HEK293 (cell line): ENCODE results near the gene PLCD4.

Experiments used
- CTCF ChIA-PET: fragments of 350-600 bp; formaldehyde crosslinking; extraction: SDS; loops from one replicate; lab custom pipeline; 2021; ENCODE audit warnings: antibody characterized with exemption; lab: Yijun Ruan, JAX
- POLR2A ChIA-PET: fragments of 300-600 bp; formaldehyde crosslinking; extraction: SDS; loops from one replicate; lab custom pipeline; 2020; ENCODE audit warnings: antibody characterized with exemption, inconsistent platforms; lab: Yijun Ruan, JAX
- H3K27ac ChIP-seq: fragments of 200-500 bp; sonication (Bioruptor generic); 2 replicates; pipeline ENCODE4 v1.5.1; 2014; ENCODE audit warnings: low read depth, low read length, control low read depth, inconsistent platforms; ENCODE audit errors: extremely low read depth
- H3K36me3 ChIP-seq, 2 experiments: fragments of 200-500 bp in 1 of 2; sonication (Bioruptor generic) in 1 of 2; 1 replicate in 1 of 2; 2 replicates in 1 of 2; pipeline ENCODE4 v1.5.1; 2014 to 2017; ENCODE audit warnings: inconsistent platforms in 2 of 2, low read length in 2 of 2; ENCODE audit not compliant: control insufficient read depth in 2 of 2, insufficient read depth in 1 of 2
- H3K4me1 ChIP-seq: fragments of 200-500 bp; sonication (Bioruptor generic); 2 replicates; pipeline ENCODE4 v1.5.1; 2014; ENCODE audit warnings: mild to moderate bottlenecking, low read length, inconsistent platforms; ENCODE audit not compliant: control insufficient read depth, insufficient read depth
- H3K4me3 ChIP-seq: 2 replicates; pipeline ENCODE4 v1.5.1; 2011; ENCODE audit warnings: low read depth, mild to moderate bottlenecking, control low read depth, low read length, moderate library complexity
- H3K9me3 ChIP-seq: fragments of 200-500 bp; sonication (Bioruptor generic); 2 replicates; pipeline ENCODE4 v1.5.1; 2014; ENCODE audit warnings: low read depth, low read length, inconsistent platforms; ENCODE audit not compliant: control insufficient read depth, insufficient read depth
- AEBP2 ChIP-seq: fragments of 450-650 bp; formaldehyde crosslinking; IDR thresholded peaks from 2 replicates; pipeline ENCODE4 v1.5.1; 2016; ENCODE audit warnings: missing biosample characterization, missing genetic modification characterization, borderline replicate concordance
- FEZF1 ChIP-seq: fragments of 450-650 bp; formaldehyde crosslinking; IDR thresholded peaks from 2 replicates; pipeline ENCODE4 v1.5.1; 2016; ENCODE audit warnings: missing biosample characterization, missing genetic modification characterization
- GLI4 ChIP-seq: fragments of 450-650 bp; formaldehyde crosslinking; IDR thresholded peaks from 2 replicates; pipeline ENCODE4 v1.5.1; 2016; ENCODE audit warnings: missing biosample characterization, missing genetic modification characterization
- GLIS1 ChIP-seq: fragments of 450-650 bp; formaldehyde crosslinking; IDR thresholded peaks from 2 replicates; pipeline ENCODE4 v1.5.1; 2016; ENCODE audit warnings: missing biosample characterization, missing genetic modification characterization
- PRDM10 ChIP-seq: fragments of 450-650 bp; formaldehyde crosslinking; IDR thresholded peaks from 2 replicates; pipeline ENCODE4 v1.5.1; 2016; ENCODE audit warnings: missing biosample characterization, missing genetic modification characterization
- SCRT2 ChIP-seq: fragments of 450-650 bp; formaldehyde crosslinking; IDR thresholded peaks from 2 replicates; pipeline ENCODE4 v1.5.1; 2016; ENCODE audit warnings: missing biosample characterization, missing genetic modification characterization
- ZBTB1 ChIP-seq: fragments of 450-650 bp; formaldehyde crosslinking; IDR thresholded peaks from 2 replicates; pipeline ENCODE4 v1.5.1; 2016; ENCODE audit warnings: missing biosample characterization, missing genetic modification characterization
- ZNF112 ChIP-seq: fragments of 450-650 bp; formaldehyde crosslinking; IDR thresholded peaks from 2 replicates; pipeline ENCODE4 v1.5.0; 2017; ENCODE audit warnings: missing biosample characterization, missing genetic modification characterization
- ZNF184 ChIP-seq: fragments of 450-650 bp; IDR thresholded peaks from 2 replicates; pipeline ENCODE4 v1.5.1; 2018; ENCODE audit warnings: missing biosample characterization, mild to moderate bottlenecking, missing genetic modification characterization
- ZNF239 ChIP-seq: fragments of 450-650 bp; formaldehyde crosslinking; IDR thresholded peaks from 2 replicates; pipeline ENCODE4 v1.5.1; 2016; ENCODE audit warnings: missing biosample characterization, missing genetic modification characterization
- ZNF266 ChIP-seq: fragments of 450-650 bp; formaldehyde crosslinking; IDR thresholded peaks from 2 replicates; pipeline ENCODE4 v1.5.1; 2016; ENCODE audit warnings: missing biosample characterization, missing genetic modification characterization, low read depth
- ZNF274 ChIP-seq, 2 experiments: fragments of 200-500 bp in 1 of 2; fragments of 450-650 bp in 1 of 2; sonication (Bioruptor generic) in 1 of 2; formaldehyde crosslinking in 1 of 2; IDR thresholded peaks; 2 replicates each; pipeline versions ENCODE4 v1.5.1 to v1.6.1; 2014 to 2016; ENCODE audit warnings: borderline replicate concordance in 1 of 2, inconsistent platforms in 1 of 2, low read length in 1 of 2, missing biosample characterization in 1 of 2, missing genetic modification characterization in 1 of 2
- ZNF629 ChIP-seq: fragments of 450-650 bp; formaldehyde crosslinking; IDR thresholded peaks from 2 replicates; pipeline ENCODE4 v1.5.1; 2017; ENCODE audit warnings: missing biosample characterization, missing genetic modification characterization
- ZNF645 ChIP-seq: fragments of 450-650 bp; formaldehyde crosslinking; IDR thresholded peaks from 2 replicates; pipeline ENCODE4; 2016; ENCODE audit warnings: missing biosample characterization, missing genetic modification characterization
- ZNF707 ChIP-seq: fragments of 450-650 bp; formaldehyde crosslinking; IDR thresholded peaks from 2 replicates; pipeline ENCODE4 v1.5.1; 2016; ENCODE audit warnings: missing biosample characterization, missing genetic modification characterization
- ZNF791 ChIP-seq: fragments of 450-650 bp; formaldehyde crosslinking; IDR thresholded peaks from 2 replicates; pipeline ENCODE4 v1.5.1; 2016; ENCODE audit warnings: missing biosample characterization, missing genetic modification characterization
- ZSCAN16 ChIP-seq: fragments of 450-650 bp; formaldehyde crosslinking; IDR thresholded peaks from 2 replicates; pipeline ENCODE4 v1.5.1; 2016; ENCODE audit warnings: missing biosample characterization, missing genetic modification characterization
- ZSCAN30 ChIP-seq: fragments of 450-650 bp; IDR thresholded peaks from 2 replicates; pipeline ENCODE4 v1.5.1; 2018; ENCODE audit warnings: missing biosample characterization, mild to moderate bottlenecking, missing genetic modification characterization, moderate library complexity
- TF ChIP-seq, protein P1 (sequence below): IDR thresholded peaks from 2 replicates; pipeline ENCODE4 v1.6.1; 2011; ENCODE audit warnings: mild to moderate bottlenecking, low read depth, low read length, borderline replicate concordance
- TF ChIP-seq, protein P2 (sequence below): fragments of 450-650 bp; formaldehyde crosslinking; IDR thresholded peaks from 2 replicates; pipeline ENCODE4 v1.5.0; 2017; ENCODE audit warnings: missing biosample characterization, missing genetic modification characterization, borderline replicate concordance

The PLCD4 gene

GRCh38 chr2:218648787-218649100 lies 41.0 kb downstream of the PLCD4 start:
- H3K4me3 ChIP-seq = no peak overlapping the region
- H3K36me3 ChIP-seq = peaks cover 49 to 99% of the 10 kb centered on the region in 2 experiments
- no peaks in the 10 kb centered on the region for H3K4me1 ChIP-seq
- no peak overlapping the region for H3K27ac ChIP-seq
- CTCF ChIA-PET = interaction anchor here (0.6 to 2.6 kb wide), 16 partner anchors 8 to 609 kb away, joined by 3 to 16 read pairs (median 4); partner anchors contain the start of genes PLCD4, RNF25 and STK36
- POLR2A ChIA-PET = interaction anchor here (1.3 kb wide), 1 partner anchor 11 kb away, joined by 5 read pairs; the partner anchor contains the start of genes BCS1L and ZNF142
- no peaks in the 10 kb centered on the region for H3K9me3 ChIP-seq
- TF ChIP-seq ZNF274 (IDR thresholded peaks at IDR 0.05; ENCODE audit: low read length) (no peak), ZNF274 (tag by site-specific recombination; IDR thresholded peaks at IDR 0.05; ENCODE audit: borderline replicate concordance) (no peak), ZNF791 (tag by site-specific recombination) (no peak), ZNF184 (no peak), ZNF239 (no peak), ZNF707 (tag by site-specific recombination) (no peak), FEZF1 (tag by site-specific recombination) (no peak), ZSCAN30 (no peak), ZNF629 (tag by site-specific recombination) (no peak), GLIS1 (tag by site-specific recombination) (no peak), AEBP2 (tag by site-specific recombination) (no peak), ZBTB1 (tag by site-specific recombination) (no peak), GLI4 (tag by site-specific recombination) (no peak), SCRT2 (tag by site-specific recombination) (no peak), ZNF112 (tag by site-specific recombination) (no peak), ZNF266 (tag by site-specific recombination) (no peak), PRDM10 (tag by site-specific recombination) (no peak), ZSCAN16 (no peak), ZNF645 (tag by site-specific recombination) (no peak)
- TF ChIP-seq, protein P1, sequence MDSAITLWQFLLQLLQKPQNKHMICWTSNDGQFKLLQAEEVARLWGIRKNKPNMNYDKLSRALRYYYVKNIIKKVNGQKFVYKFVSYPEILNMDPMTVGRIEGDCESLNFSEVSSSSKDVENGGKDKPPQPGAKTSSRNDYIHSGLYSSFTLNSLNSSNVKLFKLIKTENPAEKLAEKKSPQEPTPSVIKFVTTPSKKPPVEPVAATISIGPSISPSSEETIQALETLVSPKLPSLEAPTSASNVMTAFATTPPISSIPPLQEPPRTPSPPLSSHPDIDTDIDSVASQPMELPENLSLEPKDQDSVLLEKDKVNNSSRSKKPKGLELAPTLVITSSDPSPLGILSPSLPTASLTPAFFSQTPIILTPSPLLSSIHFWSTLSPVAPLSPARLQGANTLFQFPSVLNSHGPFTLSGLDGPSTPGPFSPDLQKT = no peak
- TF ChIP-seq, protein P2, sequence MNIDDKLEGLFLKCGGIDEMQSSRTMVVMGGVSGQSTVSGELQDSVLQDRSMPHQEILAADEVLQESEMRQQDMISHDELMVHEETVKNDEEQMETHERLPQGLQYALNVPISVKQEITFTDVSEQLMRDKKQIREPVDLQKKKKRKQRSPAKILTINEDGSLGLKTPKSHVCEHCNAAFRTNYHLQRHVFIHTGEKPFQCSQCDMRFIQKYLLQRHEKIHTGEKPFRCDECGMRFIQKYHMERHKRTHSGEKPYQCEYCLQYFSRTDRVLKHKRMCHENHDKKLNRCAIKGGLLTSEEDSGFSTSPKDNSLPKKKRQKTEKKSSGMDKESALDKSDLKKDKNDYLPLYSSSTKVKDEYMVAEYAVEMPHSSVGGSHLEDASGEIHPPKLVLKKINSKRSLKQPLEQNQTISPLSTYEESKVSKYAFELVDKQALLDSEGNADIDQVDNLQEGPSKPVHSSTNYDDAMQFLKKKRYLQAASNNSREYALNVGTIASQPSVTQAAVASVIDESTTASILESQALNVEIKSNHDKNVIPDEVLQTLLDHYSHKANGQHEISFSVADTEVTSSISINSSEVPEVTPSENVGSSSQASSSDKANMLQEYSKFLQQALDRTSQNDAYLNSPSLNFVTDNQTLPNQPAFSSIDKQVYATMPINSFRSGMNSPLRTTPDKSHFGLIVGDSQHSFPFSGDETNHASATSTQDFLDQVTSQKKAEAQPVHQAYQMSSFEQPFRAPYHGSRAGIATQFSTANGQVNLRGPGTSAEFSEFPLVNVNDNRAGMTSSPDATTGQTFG = no peak
